ENCODE measurements around the gene UBE2C.
A peak's percentile ranks its signal among the peaks of the same experiment; 100 is the strongest.
"Not testable (repeated sequence)": the region's sequence is repeated elsewhere in the genome, so short reads cannot be mapped to it uniquely, and the experiment has no call there.

UBE2C gene

DNA sequence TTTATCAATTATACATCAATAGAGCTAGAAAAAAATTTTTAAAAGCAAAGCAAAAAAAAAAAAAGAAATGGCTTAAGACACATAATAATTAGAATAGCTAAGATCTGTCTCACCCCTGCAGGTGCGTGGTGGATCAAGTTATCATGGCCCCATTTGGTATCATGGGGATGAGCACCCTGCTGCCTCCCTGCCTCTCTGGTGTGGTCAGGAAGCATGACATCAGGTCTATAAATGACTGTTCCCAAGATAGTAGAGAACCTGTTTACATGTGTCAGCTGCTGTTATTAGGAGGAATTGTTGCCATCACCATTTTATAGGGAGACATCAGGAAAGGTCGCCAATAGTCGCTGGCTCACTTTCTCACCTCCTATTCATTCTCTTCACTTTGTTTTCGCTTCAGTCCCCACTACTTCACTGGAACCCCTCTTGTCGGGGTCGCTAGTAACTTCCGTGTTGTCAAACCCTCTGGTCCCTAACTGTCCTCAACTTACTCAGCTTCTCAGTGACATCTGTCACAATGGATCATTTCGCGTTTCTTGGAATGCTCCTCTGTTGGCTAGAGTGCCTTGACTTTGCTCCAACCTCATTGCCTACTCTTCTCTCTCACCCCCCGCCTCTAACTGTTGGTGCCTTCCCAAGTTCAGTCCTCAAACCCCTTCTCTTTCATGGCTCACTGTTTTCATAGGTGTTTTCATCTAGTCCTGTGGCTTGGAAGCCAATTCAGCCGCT lies 15.9 kb upstream of the UBE2C start:
- Histone ChIP-seq H3K9me3 (ENCODE audit: control insufficient read depth, insufficient read depth, low read length) (no peaks in the 10 kb centered on the region), H3K4me3 (ENCODE audit: low read length) (no peak overlapping the region), H4K20me1 (ENCODE audit: control insufficient read depth, insufficient read depth, low read depth, low read length) (no peaks in the 10 kb centered on the region), H3K27ac (ENCODE audit: low read depth, low read length) (no peak overlapping the region), H3K9me2 (replicated peaks; ENCODE audit: control insufficient read depth, low read length) (no peaks in the 10 kb centered on the region), H3K4me1 (ENCODE audit: control insufficient read depth, low read length) (peaks cover 13% of the 10 kb centered on the region), H3K79me2 (ENCODE audit: control insufficient read depth, low read length) (peaks cover 13% of the 10 kb centered on the region), H3F3A (ENCODE audit: control insufficient read depth, insufficient read depth) (peaks cover 6% of the 10 kb centered on the region), H3K36me3 (ENCODE audit: control insufficient read depth, low read length) (peaks cover 49% of the 10 kb centered on the region), H3K4me2 (ENCODE audit: low read length) (no peak overlapping the region), H3K27me3 (ENCODE audit: control insufficient read depth, low read length) (no peaks in the 10 kb centered on the region)
- no peak for TF ChIP-seq EZH2phosphoT487 (IDR thresholded peaks at IDR 0.05; ENCODE audit: borderline replicate concordance, low read length)
- TF ChIP-seq CTCF (IDR thresholded peaks at IDR 0.05; ENCODE audit: low read depth, low read length, poor library complexity, severe bottlenecking): no peak

DNA sequence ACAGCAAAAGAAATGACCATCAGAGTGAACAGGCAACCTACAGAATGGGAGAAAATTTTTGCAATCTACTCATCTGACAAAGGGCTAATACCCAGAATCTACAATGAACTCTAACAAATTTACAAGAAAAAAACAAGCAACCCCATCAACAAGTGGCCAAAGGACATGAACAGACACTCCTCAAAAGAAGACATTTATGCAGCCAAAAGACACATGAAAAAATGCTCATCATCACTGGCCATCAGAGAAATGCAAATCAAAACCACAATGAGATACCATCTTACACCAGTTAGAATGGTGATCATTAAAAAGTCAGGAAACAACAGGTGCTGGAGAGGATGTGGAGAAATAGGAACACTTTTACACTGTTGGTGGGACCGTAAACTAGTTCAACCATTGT lies 14.9 kb upstream of the UBE2C start:
- not testable (repeated sequence) for H3K4me3 ChIP-seq (ENCODE audit: low read length); H3K27ac ChIP-seq (ENCODE audit: low read depth, low read length); H3K27me3 ChIP-seq (ENCODE audit: control insufficient read depth, low read length); H3K4me2 ChIP-seq (ENCODE audit: low read length); H3K9me2 ChIP-seq (replicated peaks; ENCODE audit: control insufficient read depth, low read length); H3F3A ChIP-seq (ENCODE audit: control insufficient read depth, insufficient read depth); H3K4me1 ChIP-seq (ENCODE audit: control insufficient read depth, low read length); H4K20me1 ChIP-seq (ENCODE audit: control insufficient read depth, insufficient read depth, low read depth, low read length); H3K9me3 ChIP-seq (ENCODE audit: control insufficient read depth, insufficient read depth, low read length); H3K79me2 ChIP-seq (ENCODE audit: control insufficient read depth, low read length)
- peaks cover 53% of the 10 kb centered on the region for H3K36me3 ChIP-seq (ENCODE audit: control insufficient read depth, low read length)

DNA sequence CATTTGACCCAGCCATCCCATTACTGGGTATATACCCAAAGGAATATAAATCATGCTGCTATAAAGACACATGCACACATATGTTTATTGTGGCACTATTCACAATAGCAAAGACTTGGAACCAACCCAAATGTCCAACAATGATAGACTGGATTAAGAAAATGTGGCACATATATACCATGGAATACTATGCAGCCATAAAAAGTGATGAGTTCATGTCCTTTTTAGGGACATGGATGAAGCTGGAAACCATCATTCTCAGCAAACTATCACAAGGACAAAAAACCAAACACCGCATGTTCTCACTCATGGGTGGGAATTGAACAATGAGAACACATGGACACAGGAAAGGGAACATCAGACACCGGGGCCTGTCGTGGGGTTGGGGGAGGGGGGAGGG lies 14.5 kb upstream of the UBE2C start:
- H3K4me3 ChIP-seq (ENCODE audit: low read length); H4K20me1 ChIP-seq (ENCODE audit: control insufficient read depth, insufficient read depth, low read depth, low read length); H3K79me2 ChIP-seq (ENCODE audit: control insufficient read depth, low read length); H3K27ac ChIP-seq (ENCODE audit: low read depth, low read length); H3K9me3 ChIP-seq (ENCODE audit: control insufficient read depth, insufficient read depth, low read length); H3K4me2 ChIP-seq (ENCODE audit: low read length); H3K4me1 ChIP-seq (ENCODE audit: control insufficient read depth, low read length); H3F3A ChIP-seq (ENCODE audit: control insufficient read depth, insufficient read depth); H3K27me3 ChIP-seq (ENCODE audit: control insufficient read depth, low read length); H3K9me2 ChIP-seq (replicated peaks; ENCODE audit: control insufficient read depth, low read length): not testable (repeated sequence)
- H3K36me3 ChIP-seq (ENCODE audit: control insufficient read depth, low read length): peaks cover 54% of the 10 kb centered on the region

DNA sequence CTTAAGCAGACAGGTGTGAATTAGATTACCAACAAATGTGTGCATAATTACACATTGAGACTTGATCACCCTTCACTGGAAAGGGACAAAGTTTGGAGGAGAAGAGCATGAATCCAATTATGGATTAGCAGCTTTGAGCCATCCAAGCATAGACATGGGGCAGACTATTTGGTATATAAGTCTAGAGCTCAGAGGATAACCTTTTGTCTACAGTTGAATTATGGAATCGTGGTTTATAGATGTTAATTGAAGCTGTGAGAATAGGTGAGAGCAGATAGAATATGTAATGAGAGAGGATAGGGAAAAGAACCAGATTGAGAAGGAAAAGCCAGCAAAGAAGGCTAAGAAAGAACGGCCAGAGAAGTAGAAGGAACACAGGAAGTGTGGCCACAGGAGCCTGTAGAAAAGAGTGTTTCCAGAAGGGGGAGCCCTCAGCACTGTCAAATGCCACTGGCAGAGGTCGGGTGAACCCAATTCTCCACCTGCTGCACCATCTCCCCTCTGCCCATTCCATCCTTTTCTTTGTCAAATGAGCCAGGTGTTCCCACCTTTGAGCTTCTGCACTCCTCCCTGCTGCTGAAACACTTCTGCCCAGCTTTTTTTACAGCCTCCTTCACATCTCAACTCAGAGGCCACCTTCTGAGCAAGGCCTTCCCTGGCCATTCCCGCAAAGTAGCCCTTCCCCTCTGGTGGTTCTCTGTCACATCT lies 13.4 kb upstream of the UBE2C start:
- no peaks in the 10 kb centered on the region for H3K9me2 ChIP-seq (replicated peaks; ENCODE audit: control insufficient read depth, low read length)
- no peaks in the 10 kb centered on the region for H3K9me3 ChIP-seq (ENCODE audit: control insufficient read depth, insufficient read depth, low read length)
- H3K36me3 ChIP-seq (ENCODE audit: control insufficient read depth, low read length): peaks cover 59% of the 10 kb centered on the region
- H3K27ac ChIP-seq (ENCODE audit: low read depth, low read length): no peak overlapping the region
- H4K20me1 ChIP-seq (ENCODE audit: control insufficient read depth, insufficient read depth, low read depth, low read length): no peaks in the 10 kb centered on the region
- H3K4me2 ChIP-seq (ENCODE audit: low read length): no peak overlapping the region
- no peaks in the 10 kb centered on the region for H3K79me2 ChIP-seq (ENCODE audit: control insufficient read depth, low read length)
- H3K4me3 ChIP-seq (ENCODE audit: low read length): no peak overlapping the region
- H3F3A ChIP-seq (ENCODE audit: control insufficient read depth, insufficient read depth): peaks cover 6% of the 10 kb centered on the region
- H3K27me3 ChIP-seq (ENCODE audit: control insufficient read depth, low read length): no peaks in the 10 kb centered on the region
- TF ChIP-seq CTCF (IDR thresholded peaks at IDR 0.05; ENCODE audit: low read depth, low read length, poor library complexity, severe bottlenecking) (peak; percentile 79), EZH2phosphoT487 (IDR thresholded peaks at IDR 0.05; ENCODE audit: borderline replicate concordance, low read length) (no peak)
- H3K4me1 ChIP-seq (ENCODE audit: control insufficient read depth, low read length): peaks cover 4% of the 10 kb centered on the region

Measured in DOHH2 (cell line).